Inflammatory macrophage treated with lipopolysaccharide for 4 hours (primary cell): ENCODE results near the gene NRXN3.

Experiments
- DNase-seq: peaks from one replicate; pipeline ENCODE4 v3.0.0-alpha.2; 2020

The NRXN3 gene

DNA sequence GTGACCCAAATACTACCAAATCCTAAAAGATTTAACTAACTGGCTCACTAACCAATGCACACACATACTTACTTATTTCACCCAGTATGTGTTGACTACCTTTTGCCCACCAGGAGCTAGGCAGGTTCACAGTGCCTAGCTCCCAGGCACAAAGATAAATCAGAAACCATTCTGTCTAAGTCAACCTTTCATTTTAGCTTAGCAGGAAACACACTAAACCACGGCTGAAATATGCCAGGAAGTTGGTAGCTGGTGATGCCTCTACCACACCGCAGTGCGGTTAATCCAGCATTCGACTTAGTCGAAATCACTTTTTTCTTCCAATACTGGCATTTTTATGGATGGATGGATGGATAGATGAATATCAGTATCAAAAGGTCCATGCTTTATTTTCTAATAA is 1443.5 kb downstream of the NRXN3 start:
- no peak for DNase-seq

DNA sequence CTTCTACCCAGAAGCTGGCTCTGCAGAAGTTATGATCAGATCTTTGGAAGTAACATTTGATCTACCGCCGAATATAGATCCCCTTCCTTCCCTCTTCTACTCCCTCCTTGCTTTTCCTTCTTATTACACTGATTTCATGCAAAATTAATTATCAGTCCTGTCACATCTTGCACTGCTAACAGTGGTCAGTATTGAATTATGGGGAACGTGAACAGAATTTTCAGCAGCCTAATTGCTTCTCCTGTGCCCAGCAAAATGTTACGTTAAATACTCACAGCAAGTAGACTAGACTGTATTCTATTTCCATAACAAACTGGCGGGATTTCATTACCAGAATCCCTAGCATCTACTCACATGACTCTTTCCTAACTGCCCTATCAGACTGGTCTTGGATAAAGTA is 1444.3 kb downstream of the NRXN3 start:
- no peak for DNase-seq

DNA sequence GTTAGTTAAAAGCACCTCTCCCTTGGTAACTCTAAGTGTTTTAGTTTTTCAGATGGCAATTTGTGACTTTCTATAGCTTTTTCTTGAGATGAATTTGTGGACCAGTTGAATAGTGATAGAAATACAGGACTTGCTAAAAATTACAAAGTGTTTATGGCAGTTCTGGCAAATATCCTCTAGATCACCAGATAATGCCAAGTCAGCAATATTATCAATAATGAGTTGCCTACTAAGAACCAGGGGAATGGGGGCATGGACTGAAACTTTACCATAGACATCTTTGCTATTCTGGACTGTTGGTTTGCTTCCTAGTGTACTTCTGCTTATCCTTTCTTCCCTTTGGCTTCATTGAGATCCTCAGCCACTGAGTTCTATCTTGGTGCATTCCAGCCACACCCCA is 1456.9 kb downstream of the NRXN3 start:
- DNase-seq: no peak

DNA sequence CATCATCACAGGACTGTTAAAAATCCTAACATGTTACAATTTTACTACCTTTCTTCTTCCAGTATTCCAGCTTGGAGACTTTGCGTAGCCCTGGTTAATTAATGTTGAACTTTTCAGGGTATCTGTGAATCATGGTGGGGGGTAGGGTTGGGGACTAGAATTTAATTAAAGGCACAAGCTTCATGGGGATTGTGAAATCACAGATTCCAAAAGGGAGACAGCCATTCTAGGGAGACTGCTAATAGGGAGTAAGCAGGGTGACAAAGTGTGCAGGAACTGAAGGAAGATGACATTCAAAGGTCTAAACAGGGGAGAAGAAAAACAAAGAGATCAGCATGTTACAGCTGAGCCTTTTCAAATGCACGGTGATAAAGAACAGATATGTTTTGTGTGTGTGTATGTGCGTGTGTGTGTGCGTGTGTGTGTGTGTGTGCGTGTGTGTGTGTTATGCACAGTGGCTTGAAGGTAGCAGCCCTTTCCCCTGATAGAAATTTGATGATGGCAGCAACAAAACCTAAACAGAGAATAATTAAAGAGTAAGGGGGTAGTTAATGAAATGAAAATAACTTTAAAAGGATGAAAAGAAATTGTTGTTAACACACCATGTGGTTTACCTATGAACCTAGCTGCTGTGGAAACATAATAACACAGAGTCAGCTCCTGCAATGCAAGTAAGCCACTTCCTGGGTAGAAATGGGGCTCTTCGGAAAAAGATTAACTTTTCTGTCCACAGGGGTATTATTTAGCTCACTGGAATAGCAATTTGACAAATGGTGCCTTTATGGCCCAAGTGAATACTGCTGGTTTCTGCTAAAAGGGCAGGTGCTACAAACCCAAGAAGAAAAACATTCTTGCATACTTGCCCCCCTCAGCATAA is 1459.5 kb downstream of the NRXN3 start:
- no peak for DNase-seq

DNA sequence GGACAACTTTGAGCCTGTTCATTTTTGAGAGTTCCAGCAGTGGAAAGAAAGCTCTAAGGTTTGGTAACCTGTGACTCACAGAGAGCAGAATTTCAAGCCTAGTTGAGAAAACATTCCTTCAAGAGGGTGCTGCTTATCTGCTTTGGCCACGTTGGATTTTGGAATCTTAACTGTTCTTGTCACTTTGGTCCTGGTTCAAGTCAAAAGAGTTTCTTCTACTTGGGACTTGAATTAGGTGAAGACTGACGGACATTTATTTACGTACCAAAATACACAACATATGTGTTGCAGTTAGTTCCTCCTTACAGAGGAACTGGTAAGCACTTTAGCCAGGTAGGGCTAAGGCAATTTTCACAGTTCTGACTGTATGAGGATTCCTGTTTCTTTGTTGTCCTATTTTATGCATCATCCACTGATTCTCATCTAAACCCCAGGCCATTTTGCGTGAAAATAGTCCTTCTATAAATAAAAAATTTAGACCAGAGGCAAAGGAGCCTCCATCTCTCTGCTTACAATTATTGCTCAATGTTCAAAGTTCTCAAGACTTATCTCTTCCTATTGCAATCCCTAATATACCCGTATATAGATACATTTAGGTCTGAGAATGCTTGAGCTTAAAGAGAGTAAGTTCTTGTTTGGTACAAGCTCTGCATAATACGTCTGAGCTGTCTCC is 1460.3 kb downstream of the NRXN3 start:
- DNase-seq: no peak

DNA sequence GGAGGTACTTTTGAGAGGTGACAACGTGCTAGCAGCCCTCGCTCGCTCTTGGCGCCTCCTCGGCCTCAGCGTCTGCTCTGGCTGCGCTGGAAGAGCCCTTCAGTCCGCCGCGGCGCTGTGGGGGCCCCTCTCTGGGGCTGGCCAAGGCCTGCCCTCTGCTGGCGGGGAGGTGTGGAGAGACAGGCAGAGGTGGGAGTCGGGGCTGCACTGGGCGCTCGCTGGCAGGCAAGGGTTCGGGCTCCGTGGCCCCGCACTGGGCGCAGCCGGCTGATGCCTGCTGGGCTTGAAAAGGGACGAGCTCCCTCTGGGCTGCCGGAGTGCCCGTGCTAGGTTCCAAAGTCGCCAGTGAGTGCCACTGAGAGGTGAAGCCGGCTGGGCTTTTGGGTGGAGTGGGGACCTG is 1461.1 kb downstream of the NRXN3 start:
- DNase-seq: no peak

DNA sequence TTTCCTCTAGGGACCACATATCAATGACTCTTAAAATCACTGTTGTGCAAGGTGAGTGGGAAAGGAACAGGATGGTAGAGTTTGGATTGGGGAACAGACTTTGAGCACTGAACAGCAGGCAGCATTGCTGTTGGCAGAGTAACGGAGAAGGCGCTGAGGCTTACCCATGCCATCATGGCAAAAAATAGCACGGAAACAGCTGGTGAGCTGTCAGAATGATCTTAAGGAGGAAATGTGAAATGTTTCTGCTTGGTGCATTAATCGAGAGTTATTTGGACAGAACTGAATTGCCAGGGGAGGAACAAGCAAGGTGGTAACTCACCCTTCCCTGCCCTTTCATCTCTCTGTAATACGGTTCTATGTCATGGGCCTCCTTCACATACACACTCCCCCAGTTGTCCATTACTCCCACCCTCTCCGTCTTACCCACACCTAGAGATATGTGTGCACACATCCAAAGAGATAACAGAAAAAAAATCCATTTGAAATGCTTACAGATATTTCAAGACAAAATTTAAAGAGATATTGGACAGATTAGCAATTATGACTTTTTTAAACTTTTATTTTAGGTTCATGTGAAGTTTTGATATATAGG is 1468.6 kb downstream of the NRXN3 start:
- DNase-seq: no peak

DNA sequence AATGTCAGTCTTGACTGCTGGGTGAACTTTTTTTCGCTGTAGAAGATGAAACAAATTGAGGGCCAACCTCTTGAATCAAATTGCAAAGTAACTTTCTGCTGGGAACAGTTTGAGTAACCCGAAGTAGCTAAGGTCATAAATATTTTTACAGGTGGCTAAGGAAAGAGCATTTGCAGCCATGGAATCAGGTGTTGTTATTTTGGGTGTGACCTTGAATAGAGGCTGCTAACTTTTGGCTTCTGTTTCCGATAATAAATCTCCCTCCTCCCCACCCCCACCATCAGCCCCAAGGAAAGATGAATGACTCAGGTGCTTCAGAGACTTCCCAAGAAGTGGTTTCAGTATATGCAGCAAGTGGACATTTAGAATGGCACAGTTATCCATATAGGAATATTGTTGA is 1469.4 kb downstream of the NRXN3 start:
- no peak for DNase-seq

DNA sequence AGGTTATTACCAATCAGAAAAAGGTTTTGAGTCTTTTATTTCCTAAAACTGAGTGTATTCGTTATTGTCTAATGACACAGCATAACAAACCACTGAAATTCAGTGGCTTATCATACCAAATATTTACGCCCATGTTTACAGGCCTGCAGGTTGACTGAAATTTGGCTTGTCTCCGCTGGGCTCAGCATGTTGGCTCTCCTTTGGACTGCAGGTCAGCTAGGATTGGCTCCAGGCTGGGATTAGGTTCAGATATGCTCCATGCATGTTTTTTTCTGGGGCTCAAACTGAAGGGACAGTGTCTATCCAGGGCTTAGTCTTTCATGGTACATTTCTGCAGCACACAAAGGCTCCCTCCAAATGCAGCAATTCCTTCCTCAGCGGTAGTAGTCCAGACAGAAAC is 1471.2 kb downstream of the NRXN3 start:
- no peak for DNase-seq

DNA sequence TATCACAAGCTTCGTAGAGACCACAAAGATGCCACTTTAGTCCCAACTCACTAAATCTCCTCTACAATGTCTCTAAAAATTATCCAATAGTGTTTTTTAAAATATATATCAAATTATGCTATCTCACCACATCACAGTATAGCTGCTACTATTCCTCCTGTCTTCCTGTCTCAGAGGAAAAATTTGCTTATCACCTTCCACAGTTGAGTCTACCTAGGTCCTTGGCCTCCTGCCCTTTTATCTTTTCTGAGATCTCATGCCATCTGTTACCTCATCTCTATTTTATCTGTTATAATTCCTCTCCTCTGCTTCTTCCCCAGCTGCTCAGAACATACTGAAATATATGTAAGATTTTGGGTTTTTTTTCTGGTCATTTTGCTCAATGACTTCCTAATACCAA is 1473.0 kb downstream of the NRXN3 start:
- DNase-seq: no peak

DNA sequence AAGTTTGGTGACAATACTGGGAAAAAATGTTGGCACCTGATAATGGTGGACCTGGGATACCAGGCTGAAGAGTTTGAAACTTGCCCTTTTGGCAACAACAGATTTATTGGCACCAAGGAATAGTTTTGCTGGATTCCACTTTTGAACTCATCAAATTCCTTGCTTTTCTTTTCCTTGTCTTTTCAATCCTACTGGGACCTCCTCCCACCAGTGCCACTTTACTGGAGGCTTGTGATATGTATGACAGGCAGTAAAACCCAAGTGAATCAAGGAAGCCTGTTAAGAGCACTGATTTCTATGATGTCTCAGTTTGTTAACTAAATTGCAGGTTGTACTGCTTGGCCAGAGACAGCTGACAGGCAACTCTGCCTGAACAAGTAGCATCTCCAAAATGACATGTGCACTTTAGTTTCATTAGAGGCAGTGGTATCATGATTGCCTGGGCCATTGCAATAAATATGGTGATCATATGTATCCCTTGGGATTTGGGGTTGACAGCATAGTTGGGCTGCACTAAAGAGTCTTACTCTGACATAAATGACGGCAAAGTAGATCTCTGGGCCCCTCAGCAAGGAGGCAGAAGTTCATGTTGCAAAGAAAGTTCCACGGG is 1475.7 kb downstream of the NRXN3 start:
- DNase-seq: no peak

DNA sequence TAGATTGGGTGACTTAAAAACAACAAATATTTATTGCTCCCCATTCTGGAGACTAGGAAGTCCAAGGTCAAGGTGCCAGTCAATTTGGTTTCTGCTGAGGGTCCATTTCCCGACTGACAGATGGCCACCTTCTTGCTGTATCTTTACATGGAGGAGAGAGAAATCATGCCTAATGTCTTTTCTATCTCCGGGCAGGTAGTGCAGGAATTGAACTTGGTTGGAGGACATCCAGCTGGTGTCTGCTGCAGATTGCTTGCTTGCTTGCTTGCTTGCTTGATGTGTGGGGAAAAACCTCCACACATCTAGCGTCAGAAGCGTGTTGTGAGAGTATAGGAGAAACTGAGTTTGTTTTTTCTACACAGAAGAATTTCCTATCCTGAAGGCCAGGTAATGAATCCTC is 1479.7 kb downstream of the NRXN3 start:
- no peak for DNase-seq

DNA sequence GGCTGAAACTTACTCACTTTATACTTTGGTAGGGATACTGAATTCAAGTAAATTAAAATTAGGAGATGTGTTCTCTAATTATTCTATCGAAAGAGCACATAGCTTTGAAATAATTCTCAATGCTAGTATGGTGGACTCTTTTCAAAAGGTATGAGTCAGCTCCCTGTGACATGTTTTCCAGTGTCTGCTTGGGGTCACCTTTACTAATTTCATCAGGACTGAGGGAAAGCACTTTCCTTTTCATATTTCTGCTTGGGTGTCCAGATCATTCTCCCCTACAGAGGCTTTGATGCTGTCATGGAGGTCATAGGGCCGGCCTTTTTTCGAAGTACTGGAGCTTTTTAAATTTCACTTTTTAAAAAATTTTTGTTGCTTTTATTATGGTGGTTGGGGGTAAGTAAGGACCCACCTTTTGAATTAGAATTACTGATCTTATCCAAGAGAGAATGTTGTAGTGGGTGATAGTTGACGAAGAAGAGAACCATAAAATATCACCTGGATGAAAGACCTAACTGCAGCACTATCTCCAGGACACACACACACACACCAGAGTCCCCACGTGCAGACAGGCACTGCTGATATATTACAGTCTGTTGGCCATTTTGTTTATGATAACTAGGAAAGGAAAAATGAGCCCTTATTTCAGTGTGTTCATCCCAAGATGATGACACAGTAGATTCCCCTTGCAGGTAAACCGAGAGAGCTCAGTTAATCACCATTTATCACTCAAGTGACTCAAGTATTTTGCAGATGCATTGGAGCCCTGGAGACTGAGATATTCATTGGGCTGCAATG is 1482.5 kb downstream of the NRXN3 start:
- no peak for DNase-seq

DNA sequence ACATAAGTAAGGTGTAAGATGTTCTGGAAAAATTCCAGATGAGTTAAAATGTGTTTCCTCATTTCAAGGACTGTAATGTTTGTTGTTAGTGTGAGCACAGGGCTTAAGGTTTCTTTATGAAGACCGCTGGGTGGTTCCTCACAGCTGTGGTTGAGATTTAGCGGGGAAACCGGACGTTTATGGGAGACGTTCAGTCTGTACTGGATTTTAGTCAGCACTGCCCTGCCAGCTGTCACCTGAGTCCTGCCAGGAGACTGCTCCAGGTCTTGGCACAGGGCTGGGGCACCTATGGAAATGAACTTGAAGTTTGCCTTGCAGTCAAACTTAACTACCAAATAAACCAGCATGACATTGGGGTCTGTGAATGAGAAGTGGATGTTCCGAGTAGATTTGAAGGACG is 1485.9 kb downstream of the NRXN3 start:
- DNase-seq: no peak

DNA sequence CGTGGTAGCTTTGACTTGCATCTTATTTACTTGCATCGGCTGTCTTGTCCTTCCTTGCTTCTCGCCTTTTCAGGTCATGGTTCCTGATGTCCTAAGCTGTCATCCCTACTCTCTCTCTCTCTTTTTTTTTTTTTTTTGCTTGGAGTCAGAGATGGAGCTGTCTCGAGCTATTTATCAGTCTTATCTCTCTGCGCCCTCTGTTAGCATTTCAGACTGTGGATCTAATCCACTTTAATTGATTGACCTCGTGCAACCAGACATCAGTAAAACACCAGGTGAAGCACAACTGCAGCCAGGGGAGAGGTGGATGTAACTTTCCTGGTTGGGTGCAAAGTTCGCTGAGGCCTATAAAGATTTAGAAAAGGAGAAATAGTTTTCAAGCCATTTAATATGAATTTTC is 1486.3 kb downstream of the NRXN3 start:
- DNase-seq: no peak

DNA sequence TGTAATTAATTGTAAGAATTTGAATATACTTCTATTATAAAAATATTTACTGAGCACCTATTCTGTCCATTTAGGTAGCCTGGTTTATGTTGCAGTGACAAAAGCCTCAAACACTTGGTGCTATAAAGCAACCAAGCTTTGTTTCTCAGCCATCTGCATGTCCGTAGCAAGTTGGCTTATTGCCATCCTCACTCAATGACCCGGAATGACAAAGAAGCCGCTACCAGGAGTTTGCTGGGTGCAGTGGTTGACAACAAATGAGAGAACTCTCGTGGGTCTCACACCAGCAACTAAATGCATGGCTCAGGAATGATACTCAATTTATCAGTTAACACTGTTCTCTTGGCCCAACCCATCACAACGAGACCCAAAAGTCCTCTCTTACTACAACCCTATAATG is 1488.0 kb downstream of the NRXN3 start:
- no peak for DNase-seq

DNA sequence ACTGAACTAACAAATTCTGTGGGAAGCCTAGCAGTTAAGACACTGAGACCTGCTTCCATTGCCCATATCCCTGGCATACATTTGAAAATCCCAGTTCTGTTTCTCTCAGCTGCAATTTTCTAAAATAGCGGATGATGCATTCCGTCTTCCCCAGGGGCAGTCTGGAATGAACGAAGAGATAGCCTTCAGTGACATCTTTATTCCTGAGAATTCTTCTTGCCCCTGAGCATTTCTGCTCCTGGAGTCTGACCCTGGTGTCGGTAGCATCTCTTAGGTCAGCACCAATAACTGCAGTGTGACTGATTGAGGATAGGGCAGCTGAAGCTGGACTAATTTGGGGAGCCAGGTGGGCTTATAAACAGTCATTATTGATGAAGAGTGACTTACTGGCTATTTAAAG is 1488.6 kb downstream of the NRXN3 start:
- DNase-seq: no peak

DNA sequence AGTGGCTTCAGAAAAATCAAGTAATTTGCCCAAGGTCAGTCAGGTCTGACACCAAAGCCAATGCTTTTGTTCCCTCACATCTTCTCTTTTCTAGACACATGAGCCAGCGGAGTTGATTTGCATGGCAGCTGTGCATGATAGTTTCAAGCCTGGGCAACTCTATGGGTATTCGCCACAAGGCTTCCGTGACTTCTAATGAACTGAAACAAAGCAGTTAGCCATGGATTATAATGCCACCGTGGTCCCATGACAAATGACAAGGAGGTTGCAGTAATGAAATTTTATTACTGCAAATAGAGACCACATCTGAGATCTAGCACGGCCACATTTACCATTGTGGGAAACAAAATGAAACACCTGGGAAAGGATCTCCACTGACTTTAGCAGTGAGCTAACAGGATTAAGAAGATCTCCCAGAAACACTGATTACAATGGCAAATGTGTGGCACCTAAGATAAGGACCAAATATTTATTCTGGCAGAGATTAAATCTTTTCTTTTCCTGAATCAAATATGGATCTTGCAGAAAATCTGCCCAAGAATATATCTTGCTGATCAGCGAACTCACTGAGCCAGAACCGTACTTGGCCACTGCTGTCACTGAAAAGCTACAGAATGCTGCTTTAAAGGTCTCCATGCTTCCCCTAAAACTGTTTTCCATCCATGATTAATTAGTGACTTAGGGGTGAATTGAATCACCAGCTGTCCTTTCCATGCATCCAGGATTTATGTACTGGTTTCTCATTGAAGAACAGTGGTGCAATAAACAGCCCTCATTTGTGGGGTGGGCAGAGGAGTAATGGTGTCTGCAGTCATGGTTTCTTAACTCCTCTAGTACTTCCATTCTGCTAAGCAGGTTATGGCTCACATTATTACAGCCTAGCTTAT is 1490.1 kb downstream of the NRXN3 start:
- DNase-seq: no peak

DNA sequence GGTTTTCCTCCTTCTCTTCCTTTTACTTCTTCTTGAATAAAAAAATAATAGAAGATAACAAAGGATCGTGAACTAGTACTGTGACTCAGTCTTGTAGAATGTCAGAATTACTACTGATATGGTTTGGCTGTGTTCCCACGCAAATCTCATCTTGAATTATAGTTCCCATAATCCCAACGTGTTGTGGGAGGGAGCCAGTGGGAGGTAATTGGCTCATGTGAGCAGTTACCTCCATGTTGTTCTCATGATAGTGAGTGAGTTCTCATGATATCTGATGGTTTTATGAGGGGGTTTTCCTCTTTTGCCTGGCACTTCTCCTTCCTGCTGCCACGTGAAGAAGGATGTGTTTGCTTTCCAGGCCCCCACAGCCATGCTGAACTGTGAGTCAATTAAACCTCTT is 1491.6 kb downstream of the NRXN3 start:
- no peak for DNase-seq

DNA sequence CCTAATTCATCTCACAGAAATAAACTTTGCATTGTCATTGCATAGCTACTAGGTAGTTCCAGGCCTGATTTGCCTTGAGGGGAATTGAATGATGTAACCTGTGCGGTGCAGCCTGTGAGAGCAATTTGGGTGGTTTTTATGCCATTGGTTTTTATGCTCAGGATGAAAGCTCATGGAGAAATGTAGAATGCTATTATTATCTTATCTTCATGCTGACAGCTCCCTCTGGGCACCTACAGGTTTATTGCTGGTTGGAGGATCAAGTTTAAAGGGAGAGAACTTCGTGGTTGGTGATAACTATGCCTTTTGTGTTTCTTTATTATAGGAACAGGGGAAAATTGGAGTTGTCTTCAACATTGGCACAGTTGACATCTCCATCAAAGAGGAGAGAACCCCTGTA is 1493.3 kb downstream of the NRXN3 start:
- no peak for DNase-seq

DNA sequence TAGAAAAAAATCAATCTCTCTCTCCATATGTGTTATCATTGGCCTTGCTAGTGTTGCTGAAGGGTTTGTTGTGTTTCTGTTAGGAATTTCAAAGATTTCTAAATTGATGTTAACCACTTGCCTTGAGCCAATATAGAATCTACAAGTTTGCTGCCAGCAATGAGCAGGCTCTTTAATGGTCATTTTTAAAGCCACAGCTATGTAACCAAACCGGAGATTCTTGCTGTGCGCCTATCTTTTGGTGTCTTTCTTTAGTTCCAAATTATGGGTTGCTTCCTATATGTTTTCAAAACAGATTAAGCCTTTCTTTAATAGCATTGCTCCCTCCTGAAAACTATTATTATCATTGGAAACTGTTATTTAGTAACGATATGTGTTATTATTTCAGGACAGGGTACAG is 1495.4 kb downstream of the NRXN3 start:
- no peak for DNase-seq

DNA sequence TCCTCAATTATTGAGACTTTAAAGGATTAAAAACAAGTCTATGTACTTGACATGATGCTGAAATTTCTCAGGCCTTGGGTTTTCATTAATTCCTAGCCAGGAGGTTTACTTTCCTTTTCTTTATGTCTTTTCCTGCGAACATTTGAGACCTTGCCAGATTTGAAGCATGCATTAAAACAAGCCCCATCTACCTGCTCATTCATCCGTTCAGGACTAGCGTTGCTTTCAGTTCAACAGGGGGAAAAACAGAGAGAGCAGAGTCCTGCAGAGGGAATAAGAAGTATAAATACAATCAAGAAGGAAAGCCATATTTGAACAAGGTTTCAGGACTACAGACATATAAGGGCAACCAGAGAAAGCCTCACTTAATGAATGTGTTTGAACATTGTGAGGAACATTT is 1498.8 kb downstream of the NRXN3 start:
- no peak for DNase-seq
